UCSD-AML1 (cell line): Measurements from ENCODE around the gene HDAC8.
"Not testable (repeated sequence)": the region's sequence is repeated elsewhere in the genome, so short reads cannot be mapped to it uniquely, and the experiment has no call there.

ENCODE experiments used
- DNase-seq: peaks from one replicate; lab custom pipeline; 2025; ENCODE audit not compliant: unreplicated experiment; lab: John Stamatoyannopoulos, UW

Gene HDAC8

GRCh38 chrX:72465889-72466288, 106.8 kb downstream of the HDAC8 start:
- DNase-seq, result no peak

- DNase-seq, result no peak
Measured at GRCh38 chrX:72461766-72462165, 110.9 kb downstream of the HDAC8 start.

- DNase-seq, result no peak
Measured at GRCh38 chrX:72461288-72461687, 111.4 kb downstream of the HDAC8 start.

GRCh38 chrX:72460715-72461114, 111.9 kb downstream of the HDAC8 start:
- DNase-seq, result no peak

- DNase-seq, result not testable (repeated sequence)
Measured at GRCh38 chrX:72449034-72449433, 123.6 kb downstream of the HDAC8 start.

GRCh38 chrX:72440764-72441163, 131.9 kb downstream of the HDAC8 start:
- DNase-seq, result not testable (repeated sequence)

- no peak for DNase-seq
Measured at GRCh38 chrX:72436010-72436409, 136.6 kb downstream of the HDAC8 start.

GRCh38 chrX:72430405-72430968, 142.2 kb downstream of the HDAC8 start:
- no peak for DNase-seq

- no peak for DNase-seq
Measured at GRCh38 chrX:72421797-72422196, 150.8 kb downstream of the HDAC8 start.

- DNase-seq, result no peak
Measured at GRCh38 chrX:72409993-72410392, 162.7 kb downstream of the HDAC8 start.

- DNase-seq, result no peak
Measured at GRCh38 chrX:72408885-72409284, 163.8 kb downstream of the HDAC8 start.

GRCh38 chrX:72405136-72405535, 167.5 kb downstream of the HDAC8 start:
- DNase-seq, result not testable (repeated sequence)

- no peak for DNase-seq
Measured at GRCh38 chrX:72402614-72403013, 170.0 kb downstream of the HDAC8 start.

- DNase-seq, result no peak
Measured at GRCh38 chrX:72399816-72400215, 172.8 kb downstream of the HDAC8 start.

GRCh38 chrX:72396117-72396516, 176.5 kb downstream of the HDAC8 start:
- DNase-seq, result no peak

- DNase-seq, result no peak
Measured at GRCh38 chrX:72395237-72395636, 177.4 kb downstream of the HDAC8 start.

- DNase-seq, result no peak
Measured at GRCh38 chrX:72394518-72395170, 178.0 kb downstream of the HDAC8 start.

GRCh38 chrX:72393836-72394517, 178.7 kb downstream of the HDAC8 start:
- no peak for DNase-seq

- DNase-seq, result no peak
Measured at GRCh38 chrX:72392816-72393800, 179.5 kb downstream of the HDAC8 start.

GRCh38 chrX:72392042-72392441, 180.6 kb downstream of the HDAC8 start:
- no peak for DNase-seq

- no peak for DNase-seq
Measured at GRCh38 chrX:72387247-72387646, 185.4 kb downstream of the HDAC8 start.
